CD4-positive, alpha-beta T cell treated with Interleukin-15 for 4 hours (primary cell): ENCODE results near the gene FBXL7.

Source experiments
- DNase-seq: peaks from one replicate; pipeline ENCODE4 v3.0.0-alpha.2; 2020; ENCODE audit warnings: low spot score

FBXL7 gene

GRCh38 chr5:15717001-15717400 lies 217.0 kb downstream of the FBXL7 start:
- no peak for DNase-seq

DNA sequence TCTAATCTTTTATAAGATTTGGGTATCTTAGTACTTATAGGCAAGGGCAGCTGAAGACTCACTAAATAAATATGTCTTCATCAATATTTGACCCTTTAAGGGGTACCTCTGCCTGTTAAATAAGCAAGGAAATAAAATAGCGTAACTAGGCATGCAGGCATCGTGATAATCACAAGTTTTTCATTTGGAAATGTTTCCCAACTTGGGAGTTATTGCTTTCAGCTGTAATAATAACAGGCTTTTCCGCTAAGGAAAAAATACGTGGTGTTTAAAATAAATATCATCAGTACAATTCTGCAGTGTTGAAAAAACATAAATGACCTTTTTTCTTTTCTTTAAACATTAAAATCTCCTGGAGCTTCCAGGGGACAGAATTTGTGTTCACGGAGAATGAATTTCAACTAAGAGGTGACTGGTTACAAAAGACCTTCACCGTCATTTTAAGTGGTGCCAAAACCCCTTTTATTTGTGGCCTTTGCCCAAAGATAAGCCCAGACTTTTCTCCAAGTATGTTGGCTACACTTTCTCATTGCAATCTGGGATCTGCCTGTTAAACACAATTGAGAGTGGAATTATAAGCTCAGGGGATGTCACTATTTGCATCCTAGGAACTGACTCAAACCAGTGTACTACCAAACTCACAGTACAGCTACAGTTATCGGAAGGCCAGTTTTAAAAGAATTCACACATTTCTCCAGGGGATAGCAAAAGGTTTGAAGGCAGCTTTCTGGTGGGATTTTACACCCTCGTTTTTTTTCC lies 218.6 kb downstream of the FBXL7 start:
- DNase-seq = no peak

DNA sequence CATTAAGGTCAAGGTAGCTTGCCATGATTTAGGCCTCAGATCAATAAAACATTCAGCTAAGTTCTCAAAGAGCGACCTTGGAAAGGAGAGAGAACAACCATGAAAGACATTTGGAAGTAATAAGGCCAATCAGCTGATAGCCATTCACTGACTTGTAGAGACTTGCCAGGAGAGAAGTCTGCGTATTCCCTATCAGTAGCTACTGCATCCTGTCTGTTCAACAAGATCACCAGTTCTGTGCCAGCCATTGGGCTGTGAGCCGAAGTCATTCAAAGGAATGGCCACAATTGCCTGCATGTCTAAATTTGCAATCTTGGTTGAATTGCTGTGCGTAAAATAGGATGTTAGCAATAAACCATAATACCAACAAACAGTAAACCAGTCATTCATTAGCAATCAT lies 219.8 kb downstream of the FBXL7 start:
- no peak for DNase-seq

GRCh38 chr5:15720515-15720914 lies 220.5 kb downstream of the FBXL7 start:
- no peak for DNase-seq

- DNase-seq = no peak
Observed at GRCh38 chr5:15722305-15722704, 222.3 kb downstream of the FBXL7 start.

DNA sequence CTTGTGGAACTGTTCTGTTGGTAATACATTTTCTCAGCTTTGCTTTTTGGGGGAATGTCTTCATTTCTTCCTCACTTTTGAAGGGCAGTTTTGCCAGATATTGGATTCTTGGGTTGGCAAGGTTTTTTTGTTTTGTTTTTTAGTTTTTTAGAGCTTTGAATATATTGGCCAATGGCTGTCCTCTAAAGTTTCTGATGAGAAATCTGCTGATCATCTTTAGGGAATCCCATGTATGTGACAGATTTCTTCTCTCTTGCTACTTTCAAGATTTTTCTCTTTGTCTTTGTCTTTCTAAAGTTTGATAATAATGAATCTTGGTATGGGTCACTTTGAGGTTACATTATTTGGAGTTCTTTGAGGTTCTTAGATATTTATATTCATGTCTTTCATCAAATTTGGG lies 227.4 kb downstream of the FBXL7 start:
- no peak for DNase-seq

DNA sequence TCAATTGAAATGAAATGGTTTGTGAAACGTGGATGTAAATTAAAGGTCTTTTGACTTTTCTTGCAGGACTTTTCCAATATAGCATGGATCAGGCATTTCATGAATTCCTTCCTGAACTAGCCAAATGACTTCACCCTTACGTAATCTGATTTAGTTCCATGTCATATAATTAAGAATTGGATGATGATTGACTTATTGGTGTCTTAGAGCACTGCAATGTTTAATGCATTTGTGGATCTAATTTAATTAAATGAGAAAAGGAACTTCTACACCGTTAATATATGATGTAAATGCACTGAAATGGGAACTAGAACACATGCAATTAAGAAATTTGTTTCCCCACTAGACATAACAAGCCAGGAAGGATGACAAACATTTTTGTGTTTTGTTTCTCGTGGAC lies 228.8 kb downstream of the FBXL7 start:
- no peak for DNase-seq

- DNase-seq = no peak
Observed at GRCh38 chr5:15731699-15732098, 231.7 kb downstream of the FBXL7 start.

DNA sequence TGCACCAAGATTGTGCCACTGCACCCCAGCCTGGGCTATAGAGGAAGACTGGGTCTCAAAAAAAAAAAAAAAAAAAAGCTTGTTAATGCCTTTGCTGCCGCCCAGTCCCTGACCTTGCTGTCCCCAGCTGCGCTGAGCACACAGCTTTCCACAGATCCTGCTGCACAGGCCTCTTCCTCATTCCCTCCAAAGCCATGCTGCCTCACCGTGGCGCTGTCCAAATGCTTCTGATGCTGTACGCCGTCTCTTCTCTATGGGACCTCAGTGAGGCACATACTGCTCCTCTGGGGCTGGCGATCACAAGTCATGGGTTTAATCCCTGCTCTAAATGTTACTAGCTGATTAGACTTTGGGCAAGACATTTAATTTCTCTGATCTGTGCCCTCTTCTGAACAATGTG lies 234.1 kb downstream of the FBXL7 start:
- no peak for DNase-seq

DNA sequence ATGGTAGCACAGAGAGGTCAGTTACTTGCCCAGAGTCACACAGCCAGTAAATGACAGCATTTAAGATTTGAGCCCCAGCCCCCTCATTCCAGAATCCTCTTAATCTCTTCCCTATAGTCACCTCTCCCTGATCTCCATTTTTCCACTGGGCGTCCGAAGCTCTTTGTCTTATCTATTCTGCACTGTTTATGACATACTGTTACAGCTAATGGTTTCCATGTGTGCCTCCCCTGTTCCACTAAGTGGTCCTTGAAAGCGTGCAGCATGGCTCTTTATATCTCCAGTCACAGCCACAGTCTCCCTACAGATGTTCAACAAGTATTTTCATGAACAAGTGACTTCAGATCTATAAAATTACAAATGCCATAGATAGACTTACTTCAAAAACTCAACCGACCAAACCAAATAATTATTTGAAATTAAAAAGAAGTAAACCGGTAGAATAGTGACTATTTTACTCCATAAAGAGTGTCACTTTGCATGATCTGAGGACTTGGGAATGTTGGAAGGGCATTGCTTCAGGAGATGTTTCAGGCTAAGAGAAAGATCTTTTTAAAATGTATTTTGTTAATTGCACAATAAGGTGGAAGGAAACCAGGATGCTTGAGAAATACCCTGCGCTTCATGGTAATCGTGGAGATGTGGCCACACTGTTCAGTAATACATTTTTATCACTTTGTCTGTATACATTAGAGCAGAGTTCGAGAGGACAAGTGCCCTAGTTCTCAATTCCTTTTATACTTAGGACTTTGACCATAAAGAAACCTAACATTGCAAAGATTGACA lies 237.2 kb downstream of the FBXL7 start:
- DNase-seq = no peak

- DNase-seq = no peak
Observed at GRCh38 chr5:15737871-15738664, 238.1 kb downstream of the FBXL7 start.

DNA sequence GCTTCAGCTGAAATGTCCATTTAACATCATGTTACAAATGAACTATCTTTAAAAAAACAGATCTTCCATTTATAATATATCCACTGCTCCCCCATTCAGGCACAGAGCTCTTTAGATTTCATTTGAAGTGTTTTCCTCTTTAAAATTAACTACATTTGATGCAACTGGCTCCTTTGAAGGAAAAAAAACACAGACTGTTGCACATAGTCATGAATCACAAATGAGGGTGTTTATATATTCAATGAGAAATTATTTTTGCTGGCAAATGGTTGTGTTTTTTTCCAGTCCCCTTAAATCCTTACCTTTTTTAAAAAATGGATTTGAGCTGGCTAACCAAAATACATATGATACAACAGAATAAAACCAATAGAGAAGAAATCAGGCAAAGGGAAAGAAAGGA lies 240.4 kb downstream of the FBXL7 start:
- DNase-seq = no peak

DNA sequence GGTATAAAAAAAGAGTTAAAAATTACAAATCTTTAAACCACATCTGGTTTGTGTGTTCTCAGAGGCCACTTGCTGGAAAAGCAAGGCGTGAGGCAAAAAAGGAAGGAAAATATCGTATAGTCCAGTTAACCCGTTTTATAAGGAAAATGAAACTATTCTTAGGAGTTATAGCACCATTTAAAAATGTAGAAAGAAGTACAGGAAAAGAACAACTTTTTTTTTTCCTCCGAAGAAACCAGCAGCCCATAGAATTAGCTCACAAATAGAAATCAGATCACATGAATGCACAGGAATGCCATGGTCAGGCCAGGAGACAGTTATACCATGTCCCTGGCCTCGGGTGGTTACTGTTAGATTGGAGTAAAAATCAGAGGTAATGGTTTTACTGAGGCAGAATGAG lies 241.6 kb downstream of the FBXL7 start:
- DNase-seq = no peak

GRCh38 chr5:15746833-15747232 lies 246.9 kb downstream of the FBXL7 start:
- no peak for DNase-seq

DNA sequence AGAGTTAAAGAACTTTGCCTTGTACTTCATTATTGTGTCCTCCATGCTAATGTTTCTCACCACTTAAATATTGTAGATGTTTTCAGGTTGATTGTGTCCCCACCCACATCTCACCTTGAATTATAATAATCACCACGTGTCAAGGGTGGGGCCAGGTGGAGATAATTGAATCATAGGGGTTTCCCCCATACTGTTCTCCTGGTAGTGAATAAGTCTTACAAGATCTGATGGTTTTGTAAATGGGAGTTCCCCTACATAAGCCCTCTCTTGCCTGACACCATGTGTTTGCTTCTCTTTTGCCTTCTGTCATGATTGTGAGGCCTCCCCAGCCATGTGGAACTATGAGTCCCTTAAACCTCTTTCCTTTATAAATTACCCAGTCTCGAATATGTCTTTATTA lies 248.3 kb downstream of the FBXL7 start:
- no peak for DNase-seq

- DNase-seq = no peak
Observed at GRCh38 chr5:15752663-15753285, 252.8 kb downstream of the FBXL7 start.

GRCh38 chr5:15753752-15754151 lies 253.8 kb downstream of the FBXL7 start:
- DNase-seq = no peak

- DNase-seq = no peak
Observed at GRCh38 chr5:15757103-15757502, 257.1 kb downstream of the FBXL7 start.

DNA sequence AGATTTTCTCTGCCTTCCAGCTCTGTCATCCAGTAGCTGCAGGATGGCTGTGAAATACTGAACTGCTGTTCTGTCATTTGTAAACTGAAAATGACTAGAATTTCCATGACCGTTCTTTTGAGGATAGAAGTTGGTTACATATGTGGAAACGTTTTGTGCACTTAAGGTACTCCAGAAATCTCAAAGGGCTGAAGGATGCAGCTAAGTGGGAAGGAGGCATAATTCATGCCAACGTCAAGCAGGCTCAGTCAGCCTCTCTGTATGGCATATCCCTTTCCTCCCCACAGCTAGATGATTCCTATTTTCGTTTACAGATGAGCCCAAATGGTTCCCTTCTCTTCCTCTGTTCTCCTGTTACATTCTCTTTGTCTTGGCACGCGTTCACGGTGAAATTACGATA lies 257.6 kb downstream of the FBXL7 start:
- DNase-seq = no peak

DNA sequence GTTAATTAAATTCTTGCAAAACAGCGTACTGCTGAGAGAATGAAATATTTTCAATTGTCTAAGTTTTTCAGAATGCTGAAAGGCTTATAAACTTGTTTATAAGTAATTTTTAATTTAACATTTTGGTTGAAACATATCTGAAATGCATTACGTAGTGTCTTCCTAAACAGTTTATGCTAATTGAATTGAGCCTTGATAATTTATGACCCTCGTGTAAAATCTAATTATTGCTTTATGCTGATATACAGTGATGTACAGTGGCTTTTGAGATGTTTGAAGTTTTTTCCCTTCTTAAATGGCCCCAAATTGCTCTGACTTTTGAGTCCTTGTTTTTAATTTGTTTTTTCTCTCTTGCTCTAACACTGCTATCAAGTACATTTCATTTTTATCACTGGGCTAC lies 262.7 kb downstream of the FBXL7 start:
- DNase-seq = no peak

DNA sequence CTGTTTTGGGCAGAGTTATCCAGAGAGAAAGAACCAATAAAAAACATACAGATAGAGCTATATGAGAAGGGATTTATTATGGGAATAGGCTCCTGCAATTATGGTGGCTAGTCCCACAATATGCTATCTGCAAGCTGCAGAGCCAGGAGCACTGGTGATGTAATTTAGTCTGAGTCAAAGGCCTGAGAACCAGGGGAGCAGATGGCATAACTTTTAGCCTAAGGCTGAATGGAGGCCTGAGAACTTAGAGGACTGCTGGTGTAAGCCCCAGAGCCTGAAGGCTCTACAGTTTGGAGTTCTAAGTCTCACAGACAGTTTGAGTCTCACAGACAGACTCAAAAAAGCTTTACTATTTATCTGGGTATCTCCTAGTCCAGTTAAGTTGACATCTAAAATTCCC lies 263.8 kb downstream of the FBXL7 start:
- no peak for DNase-seq

- no peak for DNase-seq
Observed at GRCh38 chr5:15768936-15769335, 269.0 kb downstream of the FBXL7 start.
